ENCODE results near the gene IL20RA. TPM values are rescaled to one million over a fixed set of nuclear protein-coding genes. Genes with fewer than 3 reads are reported as not detected.

Gene IL20RA
- total and polyA plus RNA-seq, 2 donors (not counting 3 experiments of a cell fraction or from before 2014, with no cell fraction given) = not detected

DNA sequence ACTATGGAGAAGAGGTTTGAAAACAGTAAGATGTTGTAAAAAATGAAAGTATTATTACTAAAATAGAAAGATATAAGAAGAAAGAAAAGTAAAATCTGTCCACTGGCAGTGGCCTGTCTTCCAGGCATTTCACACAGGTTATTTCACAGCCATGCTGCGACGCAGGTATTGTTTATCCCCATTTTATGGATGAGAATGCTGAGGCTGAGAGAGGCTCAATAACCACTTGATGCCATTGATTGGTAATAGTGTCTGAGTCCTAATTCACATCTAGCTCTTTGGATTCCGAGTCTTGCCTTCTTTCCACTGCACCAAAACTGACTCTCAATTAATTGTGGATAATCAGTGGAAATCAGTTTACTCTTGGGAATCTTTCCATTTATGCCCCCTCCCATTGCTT lies 37.2 kb upstream of the IL20RA start:
- TF ChIP-seq, protein P1, sequence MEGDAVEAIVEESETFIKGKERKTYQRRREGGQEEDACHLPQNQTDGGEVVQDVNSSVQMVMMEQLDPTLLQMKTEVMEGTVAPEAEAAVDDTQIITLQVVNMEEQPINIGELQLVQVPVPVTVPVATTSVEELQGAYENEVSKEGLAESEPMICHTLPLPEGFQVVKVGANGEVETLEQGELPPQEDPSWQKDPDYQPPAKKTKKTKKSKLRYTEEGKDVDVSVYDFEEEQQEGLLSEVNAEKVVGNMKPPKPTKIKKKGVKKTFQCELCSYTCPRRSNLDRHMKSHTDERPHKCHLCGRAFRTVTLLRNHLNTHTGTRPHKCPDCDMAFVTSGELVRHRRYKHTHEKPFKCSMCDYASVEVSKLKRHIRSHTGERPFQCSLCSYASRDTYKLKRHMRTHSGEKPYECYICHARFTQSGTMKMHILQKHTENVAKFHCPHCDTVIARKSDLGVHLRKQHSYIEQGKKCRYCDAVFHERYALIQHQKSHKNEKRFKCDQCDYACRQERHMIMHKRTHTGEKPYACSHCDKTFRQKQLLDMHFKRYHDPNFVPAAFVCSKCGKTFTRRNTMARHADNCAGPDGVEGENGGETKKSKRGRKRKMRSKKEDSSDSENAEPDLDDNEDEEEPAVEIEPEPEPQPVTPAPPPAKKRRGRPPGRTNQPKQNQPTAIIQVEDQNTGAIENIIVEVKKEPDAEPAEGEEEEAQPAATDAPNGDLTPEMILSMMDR (IDR thresholded peaks at IDR 0.05; ENCODE audit: extremely low read depth in 1 of 2, insufficient read depth in 1 of 2, low read depth in 1 of 2, low read length in 2 of 2) = no peak
- no peak for TF ChIP-seq FOS (IDR thresholded peaks at IDR 0.05; ENCODE audit: borderline replicate concordance, insufficient read depth, low read length)
- TF ChIP-seq JUN (IDR thresholded peaks at IDR 0.05; ENCODE audit: borderline replicate concordance, insufficient read depth, insufficient read length, low read depth) = no peak
- no peak for TF ChIP-seq MAX (IDR thresholded peaks at IDR 0.05; ENCODE audit: insufficient read depth, insufficient read length)
- no peak for TF ChIP-seq MYC (IDR thresholded peaks at IDR 0.05; ENCODE audit: low read depth, low read length)
- no peak for TF ChIP-seq POLR2A (IDR thresholded peaks at IDR 0.05; ENCODE audit: low read depth, low read length)
- no peak for TF ChIP-seq EZH2 (IDR thresholded peaks at IDR 0.05; ENCODE audit: borderline replicate concordance, low read depth, low read length, severe bottlenecking)
- no peak for TF ChIP-seq GATA2 (IDR thresholded peaks at IDR 0.05; ENCODE audit: insufficient read depth, insufficient read length, low read depth, low read length)
- TF ChIP-seq POLR2AphosphoS5 (IDR thresholded peaks at IDR 0.05; ENCODE audit: insufficient read depth, low read depth, low read length) = no peak
- CTCF ChIA-PET = interaction anchor here (3.3 kb wide), 1 partner anchor 12 kb away, joined by 10 read pairs; no protein-coding TSS in a partner anchor

More for the DNA sequence above, 37.2 kb upstream of the IL20RA start:
- no peaks in the 10 kb centered on the region for H4K20me1 ChIP-seq (replicated peaks; ENCODE audit: control insufficient read depth, extremely low read depth, insufficient read depth, low read length)
- H3K27me3 ChIP-seq (ENCODE audit: control insufficient read depth in 2 of 2, insufficient read depth in 2 of 2, low read length in 2 of 2) = peaks cover 2% of the 10 kb centered on the region in 2 experiments
- BruUV-seq (replicated peaks) = no TSS peak
- DNase-seq (ENCODE audit: low read depth, low spot score) = no peak
- no peaks in the 10 kb centered on the region for H3K4me1 ChIP-seq (ENCODE audit: control insufficient read depth, extremely low read depth, insufficient read depth, low read length)
- no peak for FAIRE-seq
- POLR2A ChIA-PET = no interaction called here
- H3K36me3 ChIP-seq (ENCODE audit: control insufficient read depth in 2 of 2, extremely low read depth in 1 of 2, insufficient read depth in 2 of 2, low read length in 2 of 2) = no peaks in the 10 kb centered on the region
- no peak overlapping the region for H3K4me3 ChIP-seq (replicated peaks in 1 of 3; ENCODE audit: insufficient read depth in 1 of 3, low read depth in 1 of 3, low read length in 3 of 3)
- no peaks in the 10 kb centered on the region for H3K9me3 ChIP-seq (replicated peaks; ENCODE audit: control insufficient read depth, insufficient read depth, low read length)
- no peaks in the 10 kb centered on the region for H3K9me1 ChIP-seq (replicated peaks; ENCODE audit: control insufficient read depth, extremely low read depth, insufficient read depth, low read length)
- H3K4me2 ChIP-seq (ENCODE audit: insufficient read depth, low read length) = no peak overlapping the region
- intact Hi-C loops (cut with micrococcal nuclease) = loop anchor here (5.0 kb wide), 1 partner anchor 1085 kb away; no protein-coding TSS in a partner anchor
- H2AFZ ChIP-seq (ENCODE audit: low read depth, low read length) = no peak overlapping the region
- H3K79me2 ChIP-seq (ENCODE audit: control insufficient read depth, insufficient read depth, low read length) = no peaks in the 10 kb centered on the region
- H3K9ac ChIP-seq (replicated peaks; ENCODE audit: extremely low read depth, insufficient read depth, low read length) = no peak overlapping the region
- H3K27ac ChIP-seq (ENCODE audit: insufficient read depth, low read depth, low read length) = no peak overlapping the region
- dilution Hi-C loops (cut with MboI; ENCODE audit: extremely low pct_ligation_motif_present, low sequenced_read_pairs) = no loop called here

All from endothelial cell of umbilical vein (primary cell).